ENCODE results near the gene ARF3. TPM values are rescaled to one million over a fixed set of nuclear protein-coding genes. Genes with fewer than 3 reads are reported as not detected.

ARF3 gene
- total RNA-seq, 6 experiments from 2014 or later = 186 to 213 (median 203) TPM

DNA sequence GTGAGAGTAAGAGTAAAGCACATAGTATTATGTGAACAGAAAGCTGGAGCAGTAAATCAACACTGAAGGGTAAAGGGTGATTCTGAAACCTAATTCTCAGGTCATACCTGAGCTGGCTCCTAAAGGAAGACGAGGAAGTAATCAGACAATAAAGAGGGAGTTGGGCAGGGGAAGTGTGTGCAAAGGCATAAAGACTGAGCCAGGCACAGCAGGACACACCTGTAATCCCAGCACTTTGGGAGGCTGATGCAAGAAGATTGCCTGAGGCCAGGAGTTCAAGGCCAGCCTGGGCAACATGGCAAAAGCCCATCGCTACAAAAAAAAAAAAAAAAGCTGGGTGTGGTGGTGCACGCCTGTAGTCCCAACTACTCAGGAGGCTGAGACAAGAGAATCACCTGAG, 9.6 kb downstream of the ARF3 start:
- TF ChIP-seq, protein P1, sequence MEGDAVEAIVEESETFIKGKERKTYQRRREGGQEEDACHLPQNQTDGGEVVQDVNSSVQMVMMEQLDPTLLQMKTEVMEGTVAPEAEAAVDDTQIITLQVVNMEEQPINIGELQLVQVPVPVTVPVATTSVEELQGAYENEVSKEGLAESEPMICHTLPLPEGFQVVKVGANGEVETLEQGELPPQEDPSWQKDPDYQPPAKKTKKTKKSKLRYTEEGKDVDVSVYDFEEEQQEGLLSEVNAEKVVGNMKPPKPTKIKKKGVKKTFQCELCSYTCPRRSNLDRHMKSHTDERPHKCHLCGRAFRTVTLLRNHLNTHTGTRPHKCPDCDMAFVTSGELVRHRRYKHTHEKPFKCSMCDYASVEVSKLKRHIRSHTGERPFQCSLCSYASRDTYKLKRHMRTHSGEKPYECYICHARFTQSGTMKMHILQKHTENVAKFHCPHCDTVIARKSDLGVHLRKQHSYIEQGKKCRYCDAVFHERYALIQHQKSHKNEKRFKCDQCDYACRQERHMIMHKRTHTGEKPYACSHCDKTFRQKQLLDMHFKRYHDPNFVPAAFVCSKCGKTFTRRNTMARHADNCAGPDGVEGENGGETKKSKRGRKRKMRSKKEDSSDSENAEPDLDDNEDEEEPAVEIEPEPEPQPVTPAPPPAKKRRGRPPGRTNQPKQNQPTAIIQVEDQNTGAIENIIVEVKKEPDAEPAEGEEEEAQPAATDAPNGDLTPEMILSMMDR (IDR thresholded peaks at IDR 0.05) = no peak
- peaks cover 5% of the 10 kb centered on the region for H3K36me3 Mint-ChIP-seq (ENCODE audit: low read depth)
- H3K4me3 Mint-ChIP-seq = no peak overlapping the region
- no peak overlapping the region; the same call in 1 of the 2 replicates for H3K27ac Mint-ChIP-seq
- no peak for DNase-seq
- no peaks in the 10 kb centered on the region for H3K9me3 Mint-ChIP-seq
- H3K4me1 Mint-ChIP-seq (ENCODE audit: low read depth) = peaks cover 16% of the 10 kb centered on the region
- no peaks in the 10 kb centered on the region; the same call in 1 of the 2 replicates for H3K27me3 Mint-ChIP-seq (ENCODE audit: insufficient read depth)

DNA sequence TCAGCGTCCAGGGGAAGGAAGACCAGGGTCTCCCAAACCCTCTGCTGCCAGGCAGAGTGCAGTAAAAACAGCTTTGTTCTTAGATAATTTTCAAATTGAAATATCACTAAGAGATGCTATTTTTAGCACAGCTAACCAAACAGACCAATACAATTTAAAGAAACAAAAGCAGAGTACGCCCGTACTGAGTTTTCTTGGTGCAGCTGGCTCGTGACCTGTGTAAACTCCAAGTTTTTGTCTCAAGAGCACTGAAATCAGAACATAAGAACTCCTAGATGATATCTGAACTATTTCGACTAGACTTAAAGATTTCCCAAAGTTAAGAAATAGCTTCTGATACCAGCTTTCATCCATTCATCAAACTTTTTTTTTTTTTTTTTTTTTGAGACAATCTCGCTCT, 10.3 kb downstream of the ARF3 start:
- H3K27me3 Mint-ChIP-seq (ENCODE audit: insufficient read depth) = no peaks in the 10 kb centered on the region; the same call in 1 of the 2 replicates
- peaks cover 16% of the 10 kb centered on the region for H3K4me1 Mint-ChIP-seq (ENCODE audit: low read depth)
- H3K4me3 Mint-ChIP-seq = no peak overlapping the region
- no peak overlapping the region for H3K27ac Mint-ChIP-seq
- TF ChIP-seq, protein P1 (IDR thresholded peaks at IDR 0.05) = no peak
- peaks cover 5% of the 10 kb centered on the region for H3K36me3 Mint-ChIP-seq (ENCODE audit: low read depth)
- DNase-seq = no peak
- no peaks in the 10 kb centered on the region for H3K9me3 Mint-ChIP-seq

DNA sequence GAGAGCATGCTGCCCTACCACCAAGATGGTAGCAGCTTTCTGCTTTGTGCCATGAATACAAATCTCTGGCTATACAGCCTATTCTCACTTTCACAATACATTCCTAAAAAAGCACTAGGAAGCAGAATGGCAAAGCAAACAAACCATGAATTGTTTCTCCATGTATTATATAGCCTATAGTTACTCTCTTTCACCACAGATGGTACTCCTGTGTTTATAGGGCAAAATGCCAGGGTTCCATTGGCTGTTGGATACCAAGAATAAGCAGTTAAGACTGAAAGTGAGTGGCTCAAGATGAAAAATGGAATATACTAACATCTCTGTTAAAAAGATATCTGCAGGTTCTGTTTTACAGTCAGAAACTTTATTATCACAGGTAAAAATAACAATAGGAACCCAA, 11.1 kb downstream of the ARF3 start:
- no peak for DNase-seq
- TF ChIP-seq, protein P1 (IDR thresholded peaks at IDR 0.05) = no peak
- Mint-ChIP-seq H3K27ac (peak overlapping the region; percentile 18; the same call in 1 of the 2 replicates), H3K9me3 (no peaks in the 10 kb centered on the region), H3K4me3 (no peak overlapping the region), H3K36me3 (ENCODE audit: low read depth) (peaks cover 5% of the 10 kb centered on the region), H3K4me1 (ENCODE audit: low read depth) (peaks cover 16% of the 10 kb centered on the region), H3K27me3 (ENCODE audit: insufficient read depth) (no peaks in the 10 kb centered on the region; the same call in 1 of the 2 replicates)

DNA sequence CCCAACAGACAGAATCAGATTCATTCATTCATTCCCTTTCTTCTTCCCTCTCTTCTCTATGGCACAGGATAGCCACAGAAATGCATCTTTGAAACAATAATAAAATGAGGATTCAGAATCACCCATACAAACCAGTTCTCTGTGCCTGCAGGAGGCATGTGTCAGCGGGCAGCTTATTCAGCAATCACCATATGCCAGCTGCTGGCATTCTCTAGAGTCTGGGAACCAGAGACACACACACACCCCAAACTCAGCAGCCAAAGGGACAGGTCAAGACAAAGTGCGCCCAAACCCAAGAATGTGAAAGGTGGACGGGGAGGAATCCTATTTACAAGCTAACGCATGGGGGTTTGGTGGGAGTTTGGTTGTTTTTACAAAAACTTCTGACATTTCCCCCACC, 14.1 kb downstream of the ARF3 start:
- TF ChIP-seq, protein P1 (IDR thresholded peaks at IDR 0.05) = no peak
- H3K4me1 Mint-ChIP-seq (ENCODE audit: low read depth) = peaks cover 45% of the 10 kb centered on the region
- no peak overlapping the region for H3K27ac Mint-ChIP-seq
- no peaks in the 10 kb centered on the region for H3K9me3 Mint-ChIP-seq
- no peak for DNase-seq
- peaks cover 1% of the 10 kb centered on the region; the same call in 1 of the 2 replicates for H3K27me3 Mint-ChIP-seq (ENCODE audit: insufficient read depth)
- peaks cover 22% of the 10 kb centered on the region for H3K36me3 Mint-ChIP-seq (ENCODE audit: low read depth)
- H3K4me3 Mint-ChIP-seq = no peak overlapping the region

DNA sequence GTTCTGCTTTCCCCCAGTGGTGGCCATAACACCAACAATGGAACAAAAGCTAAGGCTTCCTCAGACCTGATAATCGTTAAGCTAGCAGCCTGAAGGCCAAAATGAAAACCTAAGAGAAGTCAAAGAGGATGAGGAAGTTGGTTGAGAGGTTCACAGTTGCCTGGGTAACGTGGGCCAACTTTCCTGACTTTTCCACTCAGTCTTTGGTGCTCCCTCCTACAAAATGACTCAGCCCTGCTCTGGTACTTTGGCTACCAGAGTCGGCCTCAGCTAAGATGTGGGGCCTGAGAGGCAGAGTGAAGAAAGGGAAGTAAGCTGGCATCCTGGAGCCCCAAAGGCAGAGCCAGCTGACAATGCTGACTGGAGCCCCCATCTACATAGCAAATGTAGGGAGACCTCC, 17.1 kb downstream of the ARF3 start:
- DNase-seq = no peak
- Mint-ChIP-seq H3K36me3 (ENCODE audit: low read depth) (peaks cover 16% of the 10 kb centered on the region), H3K9me3 (no peaks in the 10 kb centered on the region), H3K27me3 (ENCODE audit: insufficient read depth) (peaks cover 1% of the 10 kb centered on the region; the same call in 1 of the 2 replicates), H3K27ac (peak overlapping the region; percentile 71), H3K4me1 (ENCODE audit: low read depth) (peaks cover 34% of the 10 kb centered on the region), H3K4me3 (no peak overlapping the region)
- TF ChIP-seq, protein P1 (IDR thresholded peaks at IDR 0.05) = no peak

DNA sequence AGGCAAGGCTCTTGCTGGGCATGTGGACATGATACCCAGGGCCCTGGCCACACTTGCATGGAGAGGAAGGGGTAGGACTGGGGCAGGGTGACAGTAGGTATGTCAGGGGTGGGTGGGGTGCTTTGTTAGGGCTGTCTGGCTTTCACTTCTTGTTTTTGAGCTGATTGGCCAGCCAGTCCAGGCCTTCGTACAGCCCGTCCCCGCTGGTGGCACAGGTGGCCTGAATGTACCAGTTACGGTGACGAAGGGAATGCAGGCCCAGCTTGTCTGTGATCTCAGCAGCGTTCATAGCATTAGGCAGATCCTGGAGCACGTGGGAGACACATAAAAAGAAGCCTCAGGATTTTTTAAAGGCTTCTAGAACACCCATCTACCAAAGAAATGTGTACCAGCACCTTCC, 18.5 kb downstream of the ARF3 start:
- DNase-seq = no peak
- H3K36me3 Mint-ChIP-seq (ENCODE audit: low read depth) = peaks cover 16% of the 10 kb centered on the region
- TF ChIP-seq, protein P1 (IDR thresholded peaks at IDR 0.05) = no peak
- no peak overlapping the region for H3K4me3 Mint-ChIP-seq
- H3K27me3 Mint-ChIP-seq (ENCODE audit: insufficient read depth) = peaks cover 1% of the 10 kb centered on the region; the same call in 1 of the 2 replicates
- peaks cover 34% of the 10 kb centered on the region for H3K4me1 Mint-ChIP-seq (ENCODE audit: low read depth)
- H3K27ac Mint-ChIP-seq = no peak overlapping the region; the same call in 1 of the 2 replicates
- H3K9me3 Mint-ChIP-seq = no peaks in the 10 kb centered on the region
